Left cardiac atrium (tissue), 4 donors: ENCODE measurements around the gene PRKAG2. TPM values are rescaled to one million over a fixed set of nuclear protein-coding genes. Genes with fewer than 3 reads are reported as not detected.
"Not testable (repeated sequence)": the region's sequence is repeated elsewhere in the genome, so short reads cannot be mapped to it uniquely, and the experiment has no call there.

ENCODE experiments used
- ATAC-seq, 2 donors: fragments of 200-7000 bp; cut with Tn5 transposase; one replicate each; pipeline ENCODE4 v1.9.1; 2020; ENCODE audit warnings: mild to moderate bottlenecking in 2 of 2, moderate library complexity in 2 of 2
- DNase-seq: peaks from one replicate; pipeline ENCODE4 v3.0.0-alpha.2; 2020
- intact Hi-C, 2 donors: fragments of 100-400 bp; cut with DNase I; formaldehyde crosslinking; loops; one replicate each; pipeline versions ENCODE4 v1.14.1 to v1.15.1; 2022 to 2023
- total RNA-seq, 2 donors: library from RNA; stranded (reverse); fragmentation: NEBNext Ultra II Directional; extraction: Animal tissue kit (Norgen Biotek cat#: 25700); gene quantifications; one replicate each; pipeline ENCODE4 v1.2.1, GENCODE V29; 2021
- donor health status: DM: no; HTN: yes; CAD: no.
- donor health status: DM: no; HTN: yes; CAD: no; lungs with severe emphysema.
- donor health status: DM: yes; HTN: yes; CAD: no.
- donor health status: Dilated cardiomyopathy.

The PRKAG2 gene
- total RNA-seq, 2 donors from 2014 or later: 141 to 253 TPM

DNA sequence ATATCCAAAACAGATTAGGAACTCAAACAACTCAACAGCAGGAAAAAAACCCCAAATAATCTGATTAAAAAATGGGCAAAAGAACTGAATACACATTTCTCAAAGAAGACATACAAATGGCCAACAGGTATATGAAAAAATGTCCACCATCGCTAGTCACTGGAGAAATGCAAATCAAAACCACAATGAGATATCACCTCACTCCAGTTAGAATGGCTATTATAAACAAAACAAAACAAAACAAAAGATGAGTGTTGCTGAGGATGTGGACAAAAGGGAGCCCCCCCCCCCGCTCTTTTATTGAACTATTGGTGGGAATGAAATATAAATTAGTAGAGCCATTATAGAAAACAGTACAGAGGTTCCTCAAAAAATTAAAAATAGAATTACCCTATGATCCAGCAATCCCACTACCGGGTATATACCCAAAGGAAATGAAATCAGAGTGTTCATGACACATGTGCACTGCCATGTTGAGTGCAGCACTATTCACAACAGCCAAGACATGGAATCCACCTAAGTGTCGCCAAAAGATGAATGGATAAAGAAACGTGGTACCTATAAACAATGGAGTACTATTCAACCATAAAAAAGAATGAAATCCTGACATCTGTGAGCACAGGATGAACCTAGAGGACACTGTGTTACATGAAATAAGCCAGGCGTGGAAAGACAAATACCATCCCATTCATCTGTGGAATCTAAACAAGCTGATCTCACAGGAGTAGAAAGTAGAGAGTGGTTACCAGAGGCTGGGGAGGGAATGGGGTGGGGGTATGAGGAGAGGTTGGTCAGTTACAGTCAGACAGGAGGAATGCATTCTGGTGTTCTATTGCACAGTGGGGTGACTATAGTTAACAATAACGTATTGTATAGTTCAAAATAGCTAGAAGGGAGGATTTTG is 279.1 kb downstream of the PRKAG2 start:
- ATAC-seq: no peak
- DNase-seq: no peak
- intact Hi-C loops: no loop called here

- intact Hi-C loops: no loop called here
- ATAC-seq (no peak), DNase-seq (no peak)
Measured at GRCh38 chr7:151595702-151596350, 281.1 kb downstream of the PRKAG2 start.

- ATAC-seq (peak; percentile 32 to 81), DNase-seq (no peak)
- intact Hi-C loops: no loop called here
Measured at GRCh38 chr7:151592868-151593486, 283.9 kb downstream of the PRKAG2 start.

DNA sequence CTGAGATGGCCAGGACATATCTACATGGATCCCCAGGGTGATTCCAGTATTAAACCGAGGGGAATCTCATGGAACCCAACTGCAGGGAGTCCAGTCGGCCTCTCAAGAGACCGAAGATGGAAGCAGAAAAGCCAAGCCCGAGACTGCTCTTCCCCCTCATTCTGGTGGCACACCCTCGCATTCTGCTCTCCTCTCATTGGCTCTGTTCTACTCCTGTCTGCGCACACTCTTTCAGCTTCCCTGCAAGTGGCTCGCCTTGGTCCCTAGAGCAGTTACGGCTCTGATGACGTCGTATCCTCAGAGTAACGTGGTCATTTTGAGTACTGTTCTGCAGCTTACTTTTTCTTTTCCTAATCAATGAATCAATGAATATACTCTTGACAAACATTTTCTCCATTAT is 284.6 kb downstream of the PRKAG2 start:
- no peak for DNase-seq
- intact Hi-C loops: no loop called here
- no peak for ATAC-seq

DNA sequence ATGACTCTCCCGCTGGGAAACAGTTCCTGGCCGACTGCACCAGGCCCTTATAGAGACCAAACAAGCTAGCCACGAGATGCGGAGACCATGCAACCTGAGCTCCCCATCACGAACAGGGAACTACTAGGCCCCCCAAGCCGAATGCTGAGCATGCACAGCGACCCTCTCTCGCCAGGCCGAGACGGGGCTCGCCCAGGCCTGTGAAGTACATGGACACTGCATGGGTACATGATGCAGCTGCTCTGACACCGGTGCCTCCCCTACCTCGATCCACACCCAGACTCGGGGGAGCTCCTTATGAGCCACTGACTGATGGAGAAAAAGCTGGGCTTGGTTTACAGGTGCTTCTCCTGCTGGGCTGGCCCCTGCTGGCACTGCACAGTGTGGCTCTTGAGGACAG is 285.0 kb downstream of the PRKAG2 start:
- no peak for ATAC-seq
- intact Hi-C loops: no loop called here
- no peak for DNase-seq

DNA sequence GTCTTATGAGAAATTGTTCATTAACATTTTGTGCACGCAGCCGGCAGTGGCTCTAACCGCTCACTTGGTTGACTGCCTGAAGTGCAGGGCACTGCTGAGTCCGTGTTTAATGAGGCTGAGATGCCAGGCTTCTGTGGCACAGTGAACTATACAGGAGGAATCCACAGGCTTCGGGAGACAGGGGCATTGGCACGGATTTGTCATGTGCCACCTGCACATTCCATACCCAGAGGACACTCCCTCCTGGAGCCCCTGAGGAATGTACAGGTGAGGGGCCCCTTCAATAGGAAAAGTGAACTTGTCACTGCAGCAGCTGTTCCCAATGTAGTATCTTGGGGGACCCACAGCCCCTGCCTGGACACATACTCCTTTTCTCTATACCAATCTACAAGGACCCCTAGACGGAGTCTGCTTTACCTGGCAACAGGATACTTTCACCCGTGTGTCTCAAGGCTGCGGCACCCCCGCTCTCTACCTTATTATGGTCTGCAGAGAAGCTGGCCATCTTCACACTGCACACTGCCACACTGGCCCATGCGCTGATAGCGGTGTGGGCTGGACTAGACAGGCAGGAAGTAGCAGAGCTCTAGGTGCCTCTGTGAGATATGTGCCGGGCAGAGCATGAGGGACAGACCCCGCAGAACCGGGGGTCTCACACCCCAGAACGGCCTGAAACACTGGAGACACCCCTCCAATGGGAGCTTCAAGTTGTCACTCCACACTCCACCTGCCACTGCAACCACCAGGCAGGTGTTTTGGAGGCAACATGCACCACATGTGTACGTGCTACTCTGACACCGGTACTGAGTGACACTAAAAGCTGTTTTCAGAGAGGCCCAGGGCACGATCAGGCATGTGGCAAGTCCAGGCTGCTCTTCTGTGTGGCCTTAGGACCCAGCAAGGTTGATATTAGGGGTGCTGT is 285.8 kb downstream of the PRKAG2 start:
- DNase-seq (no peak), ATAC-seq (peak; percentile 27 to 29)
- intact Hi-C loops: no loop called here

DNA sequence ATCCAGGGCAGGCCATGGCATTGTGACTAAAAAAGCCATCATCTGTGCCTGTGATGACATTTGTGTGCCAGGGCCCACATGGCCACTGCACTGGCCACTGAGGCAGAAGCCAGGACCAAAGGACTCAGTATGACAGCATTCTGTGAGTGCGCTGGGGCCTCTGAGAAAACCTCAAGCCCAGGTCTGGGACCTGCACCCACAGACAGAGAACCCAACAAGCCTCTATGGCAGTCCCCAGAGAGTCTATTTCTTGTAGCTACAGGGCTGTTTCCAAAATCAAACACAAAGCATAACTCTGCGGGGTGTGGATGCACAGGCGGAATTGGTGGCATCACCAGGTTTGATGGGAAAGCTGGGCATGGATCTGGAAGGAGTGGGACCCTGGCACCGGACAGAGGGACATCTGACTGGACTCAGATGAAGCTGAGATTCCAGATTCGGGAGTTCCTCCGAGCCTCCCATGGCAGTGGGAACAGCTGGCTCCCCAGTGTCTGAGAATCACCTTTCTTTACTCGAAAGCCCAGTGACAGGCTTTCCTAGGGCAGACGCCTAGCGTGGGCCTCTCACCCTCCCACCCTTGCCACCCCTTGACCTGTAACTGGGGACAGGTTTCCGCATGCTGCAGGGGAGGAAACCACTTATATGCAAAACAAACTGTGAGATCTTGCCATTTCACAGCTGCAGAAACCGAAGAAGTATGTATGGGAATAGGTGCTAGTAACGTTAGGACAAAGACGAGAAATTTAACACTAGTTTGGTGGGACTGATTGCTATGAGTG is 286.7 kb downstream of the PRKAG2 start:
- intact Hi-C loops: no loop called here

GRCh38 chr7:151588982-151589381 is 287.9 kb downstream of the PRKAG2 start:
- no peak for ATAC-seq
- intact Hi-C loops: no loop called here
- DNase-seq: no peak

More for the DNA sequence above, 286.7 kb downstream of the PRKAG2 start:
- DNase-seq (no peak), ATAC-seq (no peak)

GRCh38 chr7:151586531-151587260 is 290.2 kb downstream of the PRKAG2 start:
- no peak for ATAC-seq
- DNase-seq: no peak
- intact Hi-C loops: no loop called here

GRCh38 chr7:151585744-151586393 is 291.0 kb downstream of the PRKAG2 start:
- DNase-seq (no peak), ATAC-seq (peak; percentile 23 to 35)

DNA sequence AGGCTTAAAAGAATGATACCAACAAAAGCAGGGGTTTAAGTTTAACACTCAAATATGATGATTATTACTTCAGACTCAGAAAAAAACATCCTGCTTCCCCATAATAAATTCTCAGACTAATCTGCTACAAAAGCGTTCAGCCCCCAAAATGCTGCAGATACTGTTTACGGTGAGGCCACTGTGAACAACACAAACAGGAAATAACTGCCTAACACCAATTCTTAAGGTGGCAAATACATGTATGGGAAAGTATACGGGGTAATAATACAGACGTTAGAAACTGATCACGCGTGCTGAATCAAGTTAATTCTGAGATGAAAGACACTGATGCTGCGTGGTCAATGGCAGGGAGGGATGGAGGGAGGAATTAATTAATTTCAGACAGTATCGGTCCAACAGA is 295.2 kb downstream of the PRKAG2 start:
- ATAC-seq (no peak), DNase-seq (no peak)
- intact Hi-C loops: no loop called here

More at GRCh38 chr7:151585744-151586393, 291.0 kb downstream of the PRKAG2 start:
- intact Hi-C loops: no loop called here

DNA sequence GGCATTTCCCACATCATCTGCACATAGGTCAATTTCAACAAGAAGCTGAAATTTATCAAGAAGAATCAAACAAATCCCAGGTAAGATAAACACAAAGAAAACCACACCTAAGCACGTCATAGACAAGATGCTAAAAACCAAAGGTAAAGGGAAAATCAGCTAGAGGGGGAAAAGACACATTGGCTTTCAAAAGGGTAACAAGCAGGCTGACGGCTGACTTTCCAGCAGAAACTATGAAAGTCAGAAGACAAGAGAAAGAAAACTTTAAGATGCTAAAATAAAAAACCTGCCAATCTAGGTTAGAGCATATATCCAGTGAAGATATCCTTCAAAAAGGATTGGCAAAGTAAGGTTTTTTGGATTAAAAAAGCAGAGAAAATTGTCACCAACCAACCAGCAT is 297.3 kb downstream of the PRKAG2 start:
- intact Hi-C loops: loop anchor here in 1 of 2 donors (10.0 kb wide), 1 partner anchor 175 kb away; no protein-coding TSS in a partner anchor
- DNase-seq (no peak), ATAC-seq (no peak)

GRCh38 chr7:151575410-151575809 is 301.5 kb downstream of the PRKAG2 start:
- ATAC-seq: no peak
- no peak for DNase-seq
- intact Hi-C loops: loop anchor here in 1 of 2 donors (10.0 kb wide), 1 partner anchor 179 kb away; no protein-coding TSS in a partner anchor

DNA sequence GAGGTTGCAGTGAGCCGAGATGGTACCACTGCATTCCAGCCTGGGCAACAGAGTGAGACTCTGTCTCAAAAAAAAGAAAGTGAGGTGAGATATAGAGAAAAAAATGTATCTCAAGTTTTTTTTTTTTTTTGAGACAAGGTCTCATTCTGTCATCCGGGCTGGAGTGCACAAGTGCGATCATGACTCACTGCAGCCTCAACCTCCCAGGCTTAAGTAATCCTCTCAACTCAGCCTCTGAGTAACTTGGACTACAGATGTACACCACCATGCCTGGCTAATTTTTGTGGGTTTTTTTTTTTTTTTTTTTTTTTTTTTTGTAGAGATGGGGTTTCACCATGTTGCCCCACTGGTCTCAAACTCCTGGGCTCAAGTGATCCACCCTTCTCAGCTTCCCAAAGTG is 303.9 kb downstream of the PRKAG2 start:
- intact Hi-C loops: loop anchor here in 1 of 2 donors (10.0 kb wide), 1 partner anchor 182 kb away; no protein-coding TSS in a partner anchor
- peak in 1 of 2 donors; percentile 29 for ATAC-seq
- DNase-seq: not testable (repeated sequence)

DNA sequence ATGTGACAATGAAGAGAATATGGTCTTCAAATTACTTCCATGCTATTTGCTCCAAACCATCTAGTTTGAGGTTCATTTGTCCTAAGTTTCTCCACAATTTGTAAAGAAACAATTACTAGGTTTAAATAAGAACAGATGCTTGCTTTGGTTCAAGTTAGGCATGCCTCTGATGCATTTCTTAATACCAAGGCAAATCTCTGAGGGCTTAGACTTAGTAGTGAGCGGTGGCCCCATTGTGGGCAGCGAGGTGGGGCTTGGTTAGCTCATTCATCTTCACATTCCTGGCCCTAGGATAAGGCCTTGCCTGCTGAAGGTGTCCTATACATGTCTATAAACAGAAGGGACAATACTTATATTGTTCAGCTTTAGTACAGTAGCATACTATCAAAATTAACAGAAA is 304.8 kb downstream of the PRKAG2 start:
- intact Hi-C loops: loop anchor here in 1 of 2 donors (10.0 kb wide), 1 partner anchor 183 kb away; no protein-coding TSS in a partner anchor
- DNase-seq: no peak
- no peak for ATAC-seq

GRCh38 chr7:151571471-151571870 is 305.4 kb downstream of the PRKAG2 start:
- DNase-seq: no peak
- no peak for ATAC-seq
- intact Hi-C loops: loop anchor here in 1 of 2 donors (10.0 kb wide), 1 partner anchor 183 kb away; no protein-coding TSS in a partner anchor
